ENCODE results near the gene SDHAF2. TPM values are rescaled to one million over a fixed set of nuclear protein-coding genes. Genes with fewer than 3 reads are reported as not detected.
A peak's percentile ranks its signal among the peaks of the same experiment; 100 is the strongest.

The SDHAF2 gene
- total RNA-seq, 4 donors from 2014 or later, result 32.1 to 84.4 (median 53.8) TPM

GRCh38 chr11:61415381-61415780, 14.5 kb upstream of the SDHAF2 start:
- peaks cover 13 to 98% of the 10 kb centered on the region in 2 donors for H3K36me3 ChIP-seq
- no peak overlapping the region for H3K27ac ChIP-seq
- no peak for DNase-seq
- no peak overlapping the region for H3K4me3 ChIP-seq
- no peaks in the 10 kb centered on the region for H3K27me3 ChIP-seq
- ATAC-seq, result no peak
- TF ChIP-seq CTCF (IDR thresholded peaks at IDR 0.05 in 4 of 5, conservative IDR thresholded peaks at IDR 0.05 in 1 of 5) (no peak), POLR2A (IDR thresholded peaks at IDR 0.05) (no peak)
- peaks cover 4 to 6% of the 10 kb centered on the region in 2 donors for H3K4me1 ChIP-seq
- intact Hi-C loops (cut with DNase I; ENCODE audit: low total_unique reads), result no loop called here
- in situ Hi-C loops (cut with MboI; ENCODE audit: low sequenced_read_pairs in 4 of 4), result no loop called here
- H3K9me3 ChIP-seq, result no peaks in the 10 kb centered on the region

DNA sequence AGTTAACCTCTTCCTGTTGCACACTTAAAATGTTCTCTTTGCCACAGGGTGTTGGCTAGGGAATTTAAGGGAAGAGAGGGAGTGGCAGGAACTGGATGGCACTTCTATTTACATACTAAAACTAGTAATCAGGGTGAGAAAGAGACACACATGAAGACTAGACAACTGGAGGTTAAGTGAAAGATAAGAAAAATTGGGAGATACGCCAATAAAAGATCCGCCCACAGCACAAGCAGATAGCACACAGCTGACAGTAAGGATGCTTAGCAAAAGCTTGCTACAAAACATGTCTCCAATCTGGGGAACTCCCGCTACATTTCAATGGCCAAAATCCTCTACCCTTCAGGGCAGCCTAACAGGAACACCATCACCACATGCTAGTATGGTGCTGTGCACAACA, 13.0 kb upstream of the SDHAF2 start:
- Histone ChIP-seq H3K9me3 (no peaks in the 10 kb centered on the region), H3K27ac (peak overlapping the region; percentile 11 to 74 (median 54)), H3K27me3 (no peaks in the 10 kb centered on the region), H3K4me3 (no peak overlapping the region), H3K36me3 (peaks cover 7 to 98% of the 10 kb centered on the region in 2 donors), H3K4me1 (peaks cover 4 to 6% of the 10 kb centered on the region in 2 donors)
- in situ Hi-C loops (cut with MboI; ENCODE audit: low sequenced_read_pairs in 4 of 4) (no loop called here), intact Hi-C loops (cut with DNase I; ENCODE audit: low total_unique reads) (no loop called here)
- TF ChIP-seq POLR2A (IDR thresholded peaks at IDR 0.05) (no peak), CTCF (IDR thresholded peaks at IDR 0.05 in 4 of 5, conservative IDR thresholded peaks at IDR 0.05 in 1 of 5) (no peak)
- ATAC-seq (no peak), DNase-seq (no peak)

- Histone ChIP-seq H3K27me3 (no peaks in the 10 kb centered on the region), H3K4me3 (no peak overlapping the region), H3K9me3 (no peaks in the 10 kb centered on the region), H3K27ac (peak overlapping the region; percentile 11 to 74 (median 54)), H3K4me1 (peaks cover 4 to 6% of the 10 kb centered on the region in 2 donors), H3K36me3 (peaks cover 7 to 98% of the 10 kb centered on the region in 2 donors)
- TF ChIP-seq POLR2A (IDR thresholded peaks at IDR 0.05), result no peak
- TF ChIP-seq CTCF (IDR thresholded peaks at IDR 0.05 in 4 of 5, conservative IDR thresholded peaks at IDR 0.05 in 1 of 5), result no peak
- DNase-seq (no peak), ATAC-seq (no peak)
- intact Hi-C loops (cut with DNase I; ENCODE audit: low total_unique reads) (no loop called here), in situ Hi-C loops (cut with MboI; ENCODE audit: low sequenced_read_pairs in 4 of 4) (no loop called here)
These were observed 12.3 kb upstream of the SDHAF2 start for GRCh38 chr11:61417670-61418069.

DNA sequence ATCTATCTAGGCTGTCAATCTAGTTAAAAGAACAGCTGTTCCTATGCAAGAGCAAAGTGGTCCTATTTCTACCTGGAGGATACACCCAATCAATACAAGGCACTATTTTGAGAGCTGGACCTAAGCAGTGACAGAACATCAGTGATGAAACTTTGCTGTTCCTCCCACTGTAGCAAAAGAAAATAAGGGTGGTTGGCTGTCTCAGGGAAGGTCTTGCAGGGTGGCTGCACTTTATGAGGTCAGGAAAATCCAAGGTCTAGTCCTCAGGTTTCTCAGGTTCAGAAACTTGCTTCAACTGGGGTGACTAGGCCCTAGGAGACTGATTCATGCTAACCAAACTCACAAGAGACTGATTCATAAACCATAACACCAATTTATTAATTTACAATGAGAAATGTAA, 11.8 kb upstream of the SDHAF2 start:
- no peak for DNase-seq
- H3K27me3 ChIP-seq, result no peaks in the 10 kb centered on the region
- no peaks in the 10 kb centered on the region for H3K9me3 ChIP-seq
- TF ChIP-seq CTCF (IDR thresholded peaks at IDR 0.05 in 4 of 5, conservative IDR thresholded peaks at IDR 0.05 in 1 of 5) (no peak), POLR2A (IDR thresholded peaks at IDR 0.05) (no peak)
- H3K4me3 ChIP-seq, result no peak overlapping the region
- H3K4me1 ChIP-seq, result peaks cover 4 to 6% of the 10 kb centered on the region in 2 donors
- peak overlapping the region; percentile 11 to 74 (median 54) for H3K27ac ChIP-seq
- intact Hi-C loops (cut with DNase I; ENCODE audit: low total_unique reads), result no loop called here
- in situ Hi-C loops (cut with MboI; ENCODE audit: low sequenced_read_pairs in 4 of 4), result no loop called here
- H3K36me3 ChIP-seq, result peaks cover 7 to 94% of the 10 kb centered on the region in 2 donors
- peak in 1 of 2 donors; percentile 72 for ATAC-seq

DNA sequence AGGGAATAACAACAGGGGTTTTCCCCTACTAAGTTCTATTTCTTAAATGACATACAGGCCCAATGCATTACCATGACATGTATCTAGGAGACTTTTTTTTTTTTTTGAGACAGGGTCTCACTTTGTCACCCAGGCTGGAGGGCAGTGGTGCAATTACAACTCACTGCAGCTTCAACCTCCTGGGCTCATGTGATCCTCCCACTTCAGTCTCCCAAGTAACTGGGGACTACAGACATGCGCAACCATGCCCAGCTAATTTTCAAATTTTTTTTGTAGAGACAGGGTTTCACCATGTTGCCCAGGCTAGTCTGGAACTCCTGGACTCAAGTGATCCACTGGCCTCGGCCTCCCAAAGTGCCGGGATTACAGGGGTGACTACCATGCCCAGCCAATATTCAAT, 7.7 kb upstream of the SDHAF2 start:
- TF ChIP-seq CTCF (IDR thresholded peaks at IDR 0.05 in 4 of 5, conservative IDR thresholded peaks at IDR 0.05 in 1 of 5) (no peak), POLR2A (IDR thresholded peaks at IDR 0.05) (no peak)
- Histone ChIP-seq H3K27me3 (no peaks in the 10 kb centered on the region), H3K4me3 (no peak overlapping the region), H3K27ac (no peak overlapping the region), H3K4me1 (peaks cover 4 to 6% of the 10 kb centered on the region in 2 donors), H3K9me3 (no peaks in the 10 kb centered on the region), H3K36me3 (peaks cover 0 to 94% of the 10 kb centered on the region in 2 donors)
- intact Hi-C loops (cut with DNase I; ENCODE audit: low total_unique reads), result no loop called here
- ATAC-seq (no peak), DNase-seq (no peak)
- in situ Hi-C loops (cut with MboI; ENCODE audit: low sequenced_read_pairs in 4 of 4), result no loop called here

All from gastrocnemius medialis (tissue), 4 donors.